Kidney epithelial cell (primary cell): ENCODE data around the gene PRDM11. TPM values are rescaled to one million over a fixed set of nuclear protein-coding genes. Genes with fewer than 3 reads are reported as not detected.

Experiments
- DNase-seq: peaks from one replicate; pipeline ENCODE4 v3.0.0-alpha.2; 2010; ENCODE audit warnings: low read depth
- H3K27me3 ChIP-seq: 2 replicates; pipeline ENCODE4 v1.6.0; 2011; ENCODE audit warnings: low read length; ENCODE audit not compliant: control insufficient read depth, insufficient read depth
- H3K36me3 ChIP-seq: 2 replicates; pipeline ENCODE4 v1.5.1; 2011; ENCODE audit warnings: low read length; ENCODE audit not compliant: control insufficient read depth, insufficient read depth
- H3K4me3 ChIP-seq: 2 replicates; pipeline ENCODE4 v1.5.1; 2011; ENCODE audit warnings: low read depth, mild to moderate bottlenecking, control low read depth, low read length
- total RNA-seq: library from RNA; depleted of rRNA; stranded (reverse); fragments of >200 nt; gene quantifications from 2 replicates; pipeline ENCODE4 v1.2.3, GENCODE V29; 2015
- TF ChIP-seq, protein P1 (sequence below): IDR thresholded peaks from 2 replicates; pipeline ENCODE4 v1.5.1; 2011; ENCODE audit warnings: mild to moderate bottlenecking, moderate library complexity, low read length, control low read depth, inconsistent platforms; ENCODE audit not compliant: insufficient read depth, poor library complexity, severe bottlenecking

PRDM11 gene
- total RNA-seq, 1 donor from 2014 or later = 6.6 TPM

DNA sequence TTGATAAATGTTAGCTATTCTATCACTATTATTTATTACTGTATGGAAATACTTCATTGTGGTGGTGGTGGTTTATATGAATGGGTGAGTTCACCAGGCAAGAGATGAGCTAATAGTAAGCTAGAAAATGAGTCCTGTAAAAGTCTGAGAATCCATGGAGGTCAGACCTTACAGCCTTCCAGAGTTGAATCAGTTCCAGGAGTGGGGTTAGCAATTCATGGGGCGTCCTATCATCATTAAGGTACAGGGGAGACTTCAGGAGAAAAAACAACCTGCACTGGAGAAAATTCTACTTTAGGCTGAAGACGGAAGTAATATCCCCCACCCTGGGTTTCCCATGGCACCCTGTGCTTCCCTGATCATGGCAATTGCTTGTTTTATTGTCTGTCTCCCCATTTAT is 133.2 kb downstream of the PRDM11 start:
- TF ChIP-seq, protein P1, sequence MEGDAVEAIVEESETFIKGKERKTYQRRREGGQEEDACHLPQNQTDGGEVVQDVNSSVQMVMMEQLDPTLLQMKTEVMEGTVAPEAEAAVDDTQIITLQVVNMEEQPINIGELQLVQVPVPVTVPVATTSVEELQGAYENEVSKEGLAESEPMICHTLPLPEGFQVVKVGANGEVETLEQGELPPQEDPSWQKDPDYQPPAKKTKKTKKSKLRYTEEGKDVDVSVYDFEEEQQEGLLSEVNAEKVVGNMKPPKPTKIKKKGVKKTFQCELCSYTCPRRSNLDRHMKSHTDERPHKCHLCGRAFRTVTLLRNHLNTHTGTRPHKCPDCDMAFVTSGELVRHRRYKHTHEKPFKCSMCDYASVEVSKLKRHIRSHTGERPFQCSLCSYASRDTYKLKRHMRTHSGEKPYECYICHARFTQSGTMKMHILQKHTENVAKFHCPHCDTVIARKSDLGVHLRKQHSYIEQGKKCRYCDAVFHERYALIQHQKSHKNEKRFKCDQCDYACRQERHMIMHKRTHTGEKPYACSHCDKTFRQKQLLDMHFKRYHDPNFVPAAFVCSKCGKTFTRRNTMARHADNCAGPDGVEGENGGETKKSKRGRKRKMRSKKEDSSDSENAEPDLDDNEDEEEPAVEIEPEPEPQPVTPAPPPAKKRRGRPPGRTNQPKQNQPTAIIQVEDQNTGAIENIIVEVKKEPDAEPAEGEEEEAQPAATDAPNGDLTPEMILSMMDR = no peak
- no peak for DNase-seq
- Histone ChIP-seq H3K27me3 (no peaks in the 10 kb centered on the region), H3K4me3 (no peak overlapping the region), H3K36me3 (no peaks in the 10 kb centered on the region)

DNA sequence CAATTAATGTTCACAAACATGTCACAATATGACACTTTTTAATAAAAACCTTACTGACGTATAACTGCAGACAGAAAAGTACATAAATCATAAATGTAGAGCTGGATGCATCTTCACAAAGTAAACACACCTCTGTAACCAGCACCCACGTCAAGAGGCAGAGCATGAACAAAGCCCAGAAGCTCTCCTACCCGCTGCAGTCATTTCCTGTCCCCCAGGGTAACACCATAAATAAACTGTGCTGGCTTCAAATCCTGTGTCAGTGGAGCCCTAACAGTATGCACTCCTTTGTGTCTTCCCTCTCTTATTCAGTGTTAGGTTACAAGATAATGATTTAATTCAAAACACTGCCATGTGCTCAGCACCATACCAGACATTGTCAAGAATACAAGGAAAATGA is 134.0 kb downstream of the PRDM11 start:
- TF ChIP-seq, protein P1 = no peak
- Histone ChIP-seq H3K36me3 (no peaks in the 10 kb centered on the region), H3K27me3 (peaks cover 4% of the 10 kb centered on the region), H3K4me3 (no peak overlapping the region)
- no peak for DNase-seq

DNA sequence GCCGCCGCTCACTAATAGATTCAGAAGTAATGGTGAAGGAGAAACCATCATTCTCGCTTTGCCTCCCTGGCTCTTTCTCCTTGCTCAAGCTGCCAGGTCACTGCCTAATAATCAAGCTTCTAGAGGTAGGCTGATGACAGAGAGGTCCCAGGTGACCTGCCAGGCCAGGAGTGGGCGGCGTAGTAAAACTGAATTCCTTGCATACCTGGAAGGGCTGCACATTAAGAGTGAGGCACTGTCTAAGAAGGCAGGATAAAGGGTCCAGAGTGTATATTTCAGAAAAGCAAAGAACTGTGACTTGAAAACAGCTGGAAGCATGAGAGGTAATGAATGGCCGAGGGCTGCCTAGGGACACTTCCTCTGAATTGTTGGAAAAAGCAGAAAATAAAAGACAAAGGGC is 135.6 kb downstream of the PRDM11 start:
- Histone ChIP-seq H3K36me3 (no peaks in the 10 kb centered on the region), H3K4me3 (no peak overlapping the region), H3K27me3 (peaks cover 15% of the 10 kb centered on the region)
- TF ChIP-seq, protein P1 = no peak
- DNase-seq = no peak

Other genes with a start within 250 kb of the PRDM11 start
- gene TP53I11, start 195.8 kb upstream of the PRDM11 start, total RNA-seq = 19.8 and 58.9 TPM in 2 replicates
- 8.1 and 10.1 TPM in 2 replicates for gene SYT13, start 139.7 kb downstream of the PRDM11 start, total RNA-seq